Neuronal stem cell (in vitro differentiated cells): Measurements from ENCODE around the gene ANP32B.
"Not testable (repeated sequence)": the region's sequence is repeated elsewhere in the genome, so short reads cannot be mapped to it uniquely, and the experiment has no call there.

Source experiments
- DNase-seq: peaks from one replicate; pipeline ENCODE4 v3.0.0-alpha.2; 2013; ENCODE audit warnings: low spot score
- H2AFZ ChIP-seq: one replicate; pipeline ENCODE4 v1.6.1; 2013; ENCODE audit warnings: mild to moderate bottlenecking, low read length, inconsistent platforms
- H2AK5ac ChIP-seq: 2 replicates; pipeline ENCODE4 v1.6.1; 2013; ENCODE audit warnings: low read depth, mild to moderate bottlenecking, inconsistent platforms, low read length, moderate library complexity, mixed read lengths
- H2BK120ac ChIP-seq: 2 replicates; pipeline ENCODE4 v1.6.1; 2013; ENCODE audit warnings: low read depth, mild to moderate bottlenecking, inconsistent platforms, low read length, moderate library complexity, mixed read lengths
- H2BK12ac ChIP-seq: one replicate; pipeline ENCODE4 v1.6.1; 2013; ENCODE audit warnings: low read length, inconsistent platforms
- H2BK15ac ChIP-seq: 2 replicates; pipeline ENCODE4 v1.6.1; 2013; ENCODE audit warnings: mild to moderate bottlenecking, low read length, inconsistent platforms, mixed read lengths
- H2BK5ac ChIP-seq: one replicate; pipeline ENCODE4 v1.6.1; 2013; ENCODE audit warnings: inconsistent platforms, mild to moderate bottlenecking, low read length, moderate library complexity
- H3K14ac ChIP-seq: one replicate; pipeline ENCODE4 v1.6.1; 2013; ENCODE audit warnings: low read length, inconsistent platforms
- H3K18ac ChIP-seq: 2 replicates; pipeline ENCODE4 v1.6.1; 2013; ENCODE audit warnings: low read length, inconsistent platforms
- H3K23ac ChIP-seq: 2 replicates; pipeline ENCODE4 v1.6.1; 2013; ENCODE audit warnings: low read depth, mild to moderate bottlenecking, mixed read lengths, low read length, inconsistent platforms; ENCODE audit not compliant: poor library complexity
- H3K27ac ChIP-seq: replicated peaks from 3 replicates; pipeline ENCODE4 v1.5.1; 2013; ENCODE audit warnings: low read length, inconsistent platforms
- H3K27me3 ChIP-seq, 3 experiments: 2 replicates each; pipeline ENCODE4 v1.6.1; 2013; ENCODE audit warnings: low read length in 3 of 3, mild to moderate bottlenecking in 2 of 3, inconsistent platforms in 1 of 3, low read depth in 1 of 3, mixed read lengths in 1 of 3, moderate library complexity in 1 of 3; ENCODE audit not compliant: control insufficient read depth in 3 of 3, insufficient read depth in 3 of 3
- H3K36me3 ChIP-seq, 2 donors: replicated peaks in 1 of 2; 2 replicates each; pipeline ENCODE4 v1.6.1; 2013; ENCODE audit warnings: low read length in 2 of 2; ENCODE audit not compliant: control insufficient read depth in 2 of 2, insufficient read depth in 2 of 2
- H3K4ac ChIP-seq: 2 replicates; pipeline ENCODE4 v1.6.1; 2013; ENCODE audit warnings: inconsistent platforms, mild to moderate bottlenecking, low read length, moderate library complexity
- H3K4me1 ChIP-seq, 2 donors: 1 replicate in 1 of 2; 2 replicates in 1 of 2; pipeline ENCODE4 v1.6.1; 2013; ENCODE audit warnings: low read length in 2 of 2, low read depth in 1 of 2; ENCODE audit not compliant: control insufficient read depth in 2 of 2, insufficient read depth in 1 of 2
- H3K4me2 ChIP-seq: one replicate; pipeline ENCODE4 v1.6.1; 2013; ENCODE audit warnings: mild to moderate bottlenecking, low read length, inconsistent platforms; ENCODE audit not compliant: insufficient read depth, poor library complexity, severe bottlenecking
- H3K4me3 ChIP-seq, 2 donors: 2 replicates each; pipeline ENCODE4 v1.5.1; 2013; ENCODE audit warnings: low read length in 2 of 2, mild to moderate bottlenecking in 2 of 2, inconsistent platforms in 1 of 2, moderate library complexity in 1 of 2
- H3K79me1 ChIP-seq: one replicate; pipeline ENCODE4 v1.6.1; 2013; ENCODE audit warnings: low read depth, mild to moderate bottlenecking, inconsistent platforms, low read length, moderate library complexity
- H3K9ac ChIP-seq: one replicate; pipeline ENCODE4 v1.6.1; 2013; ENCODE audit warnings: mild to moderate bottlenecking, low read depth, low read length, inconsistent platforms; ENCODE audit not compliant: poor library complexity
- H3K9me3 ChIP-seq, 2 donors: replicated peaks in 1 of 2; 2 replicates each; pipeline versions ENCODE3 to v1.6.1; 2013; ENCODE audit warnings: low read length in 2 of 2, mild to moderate bottlenecking in 2 of 2, inconsistent platforms in 1 of 2, low read depth in 1 of 2, mixed read lengths in 1 of 2, moderate library complexity in 1 of 2; ENCODE audit not compliant: control insufficient read depth in 2 of 2, insufficient read depth in 1 of 2
- H4K8ac ChIP-seq: one replicate; pipeline ENCODE4 v1.6.1; 2013; ENCODE audit warnings: low read depth, mild to moderate bottlenecking, inconsistent platforms, low read length, moderate library complexity
- H4K91ac ChIP-seq: one replicate; pipeline ENCODE4 v1.6.1; 2013; ENCODE audit warnings: low read length, low read depth, mild to moderate bottlenecking, inconsistent platforms; ENCODE audit not compliant: poor library complexity
- WGBS, 2 donors: extraction: QIAGEN DNeasy Blood & Tissue Kit; methylation state at CpG; one replicate each; pipeline ENCODE4 v1.1.7; 2013; ENCODE audit warnings: missing lambda C conversion rate in 2 of 2, mixed read lengths in 1 of 2; ENCODE audit not compliant: insufficient read length in 2 of 2, insufficient replicate concordance in 1 of 2; ENCODE audit errors: extremely low coverage in 2 of 2; 5-methylcytosine and 5-hydroxymethylcytosine counted together

ANP32B gene

GRCh38 chr9:97976633-97977032 is 6.5 kb upstream of the ANP32B start:
- H3K36me3 ChIP-seq, H2AK5ac ChIP-seq, H3K18ac ChIP-seq, H3K4me3 ChIP-seq, DNase-seq, H3K14ac ChIP-seq, H2BK5ac ChIP-seq, H2BK15ac ChIP-seq, H2BK120ac ChIP-seq, H4K8ac ChIP-seq, H2AFZ ChIP-seq, H3K23ac ChIP-seq, H3K79me1 ChIP-seq, H3K27ac ChIP-seq, H3K9me3 ChIP-seq, H4K91ac ChIP-seq, H3K9ac ChIP-seq, H3K4ac ChIP-seq, H3K4me2 ChIP-seq, H2BK12ac ChIP-seq: not testable (repeated sequence)
- no CpG with 5 or more reads among the region's 10 CpGs for WGBS, 2 donors
- H3K27me3 ChIP-seq, result peaks cover 5 to 27% (median 7%) of the 10 kb centered on the region in 3 experiments
- peaks cover 0 to 10% of the 10 kb centered on the region in 2 donors for H3K4me1 ChIP-seq

- Histone ChIP-seq H3K9me3 (no peaks in the 10 kb centered on the region), H2BK12ac (no peak overlapping the region), H3K4me3 (no peak overlapping the region), H3K36me3 (no peaks in the 10 kb centered on the region), H3K18ac (no peak overlapping the region), H2AFZ (no peak overlapping the region), H3K9ac (no peak overlapping the region), H3K4me1 (peaks cover 3 to 14% of the 10 kb centered on the region in 2 donors), H3K27me3 (peaks cover 0 to 37% (median 5%) of the 10 kb centered on the region in 3 experiments), H3K14ac (no peak overlapping the region), H2BK15ac (no peak overlapping the region), H3K4ac (no peak overlapping the region), H4K8ac (no peak overlapping the region), H2AK5ac (no peak overlapping the region), H2BK120ac (no peak overlapping the region), H4K91ac (no peak overlapping the region), H3K27ac (no peak overlapping the region), H3K4me2 (no peak overlapping the region), H3K79me1 (no peaks in the 10 kb centered on the region), H3K23ac (no peak overlapping the region), H2BK5ac (no peak overlapping the region)
- no CpG with 5 or more reads among the region's 3 CpGs for WGBS, 2 donors
- DNase-seq, result no peak
Measured at GRCh38 chr9:97978371-97979130, 4.6 kb upstream of the ANP32B start.

GRCh38 chr9:97979788-97980478 is 3.2 kb upstream of the ANP32B start:
- H2BK15ac ChIP-seq, result no peak overlapping the region
- peaks cover 0 to 37% (median 5%) of the 10 kb centered on the region in 3 experiments for H3K27me3 ChIP-seq
- H2BK5ac ChIP-seq, result no peak overlapping the region
- no CpG with 5 or more reads among the region's 7 CpGs for WGBS, 2 donors
- no peak overlapping the region for H2BK12ac ChIP-seq
- H3K9me3 ChIP-seq, result no peaks in the 10 kb centered on the region
- H3K4me1 ChIP-seq, result peaks cover 3 to 14% of the 10 kb centered on the region in 2 donors
- no peak overlapping the region for H3K18ac ChIP-seq
- no peak overlapping the region for H3K23ac ChIP-seq
- H3K79me1 ChIP-seq, result peaks cover 2% of the 10 kb centered on the region
- H3K36me3 ChIP-seq, result no peaks in the 10 kb centered on the region
- no peak overlapping the region for H2BK120ac ChIP-seq
- H3K27ac ChIP-seq, result no peak overlapping the region
- DNase-seq, result no peak
- H2AK5ac ChIP-seq, result no peak overlapping the region
- H4K8ac ChIP-seq, result no peak overlapping the region
- no peak overlapping the region for H3K4ac ChIP-seq
- no peak overlapping the region for H4K91ac ChIP-seq
- H3K14ac ChIP-seq, result no peak overlapping the region
- H3K4me3 ChIP-seq, result no peak overlapping the region
- no peak overlapping the region for H3K4me2 ChIP-seq
- no peak overlapping the region for H2AFZ ChIP-seq
- no peak overlapping the region for H3K9ac ChIP-seq

- Histone ChIP-seq H3K18ac (no peak overlapping the region), H4K8ac (no peak overlapping the region), H2BK12ac (no peak overlapping the region), H4K91ac (no peak overlapping the region), H2AK5ac (no peak overlapping the region), H3K4me2 (no peak overlapping the region), H2BK5ac (no peak overlapping the region), H2AFZ (peak overlapping the region; percentile 71), H3K36me3 (peaks cover 0 to 2% of the 10 kb centered on the region in 2 donors), H3K14ac (no peak overlapping the region), H3K23ac (no peak overlapping the region), H2BK120ac (no peak overlapping the region), H3K4ac (no peak overlapping the region), H3K27ac (no peak overlapping the region), H3K4me1 (peaks cover 3 to 14% of the 10 kb centered on the region in 2 donors), H2BK15ac (no peak overlapping the region), H3K9ac (no peak overlapping the region), H3K4me3 (no peak overlapping the region), H3K27me3 (peaks cover 0 to 38% (median 5%) of the 10 kb centered on the region in 3 experiments), H3K9me3 (peaks cover 0 to 3% of the 10 kb centered on the region in 2 donors), H3K79me1 (peaks cover 2% of the 10 kb centered on the region)
- WGBS, 2 donors, result no CpG with 5 or more reads among the region's 4 CpGs
- no peak for DNase-seq
Measured at GRCh38 chr9:97980479-97980803, 2.7 kb upstream of the ANP32B start.
